ENCODE measurements around the gene PRSS58.

DNA sequence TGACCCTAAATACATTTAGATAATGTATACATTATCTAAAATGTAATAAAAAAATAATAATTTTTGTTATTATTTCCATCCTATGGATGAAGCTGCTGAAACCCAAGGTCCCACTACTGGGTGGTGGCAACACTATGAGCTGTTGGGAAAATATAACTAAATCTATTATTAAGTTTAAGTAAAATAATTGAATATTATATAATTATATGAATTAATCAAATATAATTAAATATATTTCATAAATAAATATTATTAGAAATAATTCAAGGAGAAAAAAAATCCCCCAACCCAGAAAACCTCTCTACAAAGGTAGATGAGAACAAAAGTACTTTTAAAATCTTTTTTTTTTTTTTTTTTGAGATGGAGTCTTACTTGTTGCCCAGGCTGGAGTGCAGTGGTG lies 7.9 kb downstream of the PRSS58 start:
- TF ChIP-seq, protein P1, sequence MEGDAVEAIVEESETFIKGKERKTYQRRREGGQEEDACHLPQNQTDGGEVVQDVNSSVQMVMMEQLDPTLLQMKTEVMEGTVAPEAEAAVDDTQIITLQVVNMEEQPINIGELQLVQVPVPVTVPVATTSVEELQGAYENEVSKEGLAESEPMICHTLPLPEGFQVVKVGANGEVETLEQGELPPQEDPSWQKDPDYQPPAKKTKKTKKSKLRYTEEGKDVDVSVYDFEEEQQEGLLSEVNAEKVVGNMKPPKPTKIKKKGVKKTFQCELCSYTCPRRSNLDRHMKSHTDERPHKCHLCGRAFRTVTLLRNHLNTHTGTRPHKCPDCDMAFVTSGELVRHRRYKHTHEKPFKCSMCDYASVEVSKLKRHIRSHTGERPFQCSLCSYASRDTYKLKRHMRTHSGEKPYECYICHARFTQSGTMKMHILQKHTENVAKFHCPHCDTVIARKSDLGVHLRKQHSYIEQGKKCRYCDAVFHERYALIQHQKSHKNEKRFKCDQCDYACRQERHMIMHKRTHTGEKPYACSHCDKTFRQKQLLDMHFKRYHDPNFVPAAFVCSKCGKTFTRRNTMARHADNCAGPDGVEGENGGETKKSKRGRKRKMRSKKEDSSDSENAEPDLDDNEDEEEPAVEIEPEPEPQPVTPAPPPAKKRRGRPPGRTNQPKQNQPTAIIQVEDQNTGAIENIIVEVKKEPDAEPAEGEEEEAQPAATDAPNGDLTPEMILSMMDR (IDR thresholded peaks at IDR 0.05), result no peak
- TF ChIP-seq EZH2 (IDR thresholded peaks at IDR 0.05; ENCODE audit: borderline replicate concordance, insufficient read depth, low read depth, low read length, poor library complexity, severe bottlenecking), result no peak

Measured in B cell (primary cell).